ENCODE results near the gene TMEM50B.
A peak's percentile ranks its signal among the peaks of the same experiment; 100 is the strongest.

TMEM50B gene

GRCh38 chr21:33406493-33406892 is 73.3 kb downstream of the TMEM50B start:
- H3K4me3 ChIP-seq (ENCODE audit: low read depth, low read length) = no peak overlapping the region
- ChIA-PET POLR2A (no interaction called here), CTCF (interaction anchor here (1.0 to 2.1 kb wide), 4 partner anchors 38 to 207 kb away, joined by 4 to 12 read pairs (median 6); no protein-coding TSS in a partner anchor)
- TF ChIP-seq, protein P1, sequence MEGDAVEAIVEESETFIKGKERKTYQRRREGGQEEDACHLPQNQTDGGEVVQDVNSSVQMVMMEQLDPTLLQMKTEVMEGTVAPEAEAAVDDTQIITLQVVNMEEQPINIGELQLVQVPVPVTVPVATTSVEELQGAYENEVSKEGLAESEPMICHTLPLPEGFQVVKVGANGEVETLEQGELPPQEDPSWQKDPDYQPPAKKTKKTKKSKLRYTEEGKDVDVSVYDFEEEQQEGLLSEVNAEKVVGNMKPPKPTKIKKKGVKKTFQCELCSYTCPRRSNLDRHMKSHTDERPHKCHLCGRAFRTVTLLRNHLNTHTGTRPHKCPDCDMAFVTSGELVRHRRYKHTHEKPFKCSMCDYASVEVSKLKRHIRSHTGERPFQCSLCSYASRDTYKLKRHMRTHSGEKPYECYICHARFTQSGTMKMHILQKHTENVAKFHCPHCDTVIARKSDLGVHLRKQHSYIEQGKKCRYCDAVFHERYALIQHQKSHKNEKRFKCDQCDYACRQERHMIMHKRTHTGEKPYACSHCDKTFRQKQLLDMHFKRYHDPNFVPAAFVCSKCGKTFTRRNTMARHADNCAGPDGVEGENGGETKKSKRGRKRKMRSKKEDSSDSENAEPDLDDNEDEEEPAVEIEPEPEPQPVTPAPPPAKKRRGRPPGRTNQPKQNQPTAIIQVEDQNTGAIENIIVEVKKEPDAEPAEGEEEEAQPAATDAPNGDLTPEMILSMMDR (IDR thresholded peaks at IDR 0.05; ENCODE audit: insufficient read depth, low read length, missing control alignments) = no peak
- DNase-seq (ENCODE audit: low read depth, low spot score) = no peak

DNA sequence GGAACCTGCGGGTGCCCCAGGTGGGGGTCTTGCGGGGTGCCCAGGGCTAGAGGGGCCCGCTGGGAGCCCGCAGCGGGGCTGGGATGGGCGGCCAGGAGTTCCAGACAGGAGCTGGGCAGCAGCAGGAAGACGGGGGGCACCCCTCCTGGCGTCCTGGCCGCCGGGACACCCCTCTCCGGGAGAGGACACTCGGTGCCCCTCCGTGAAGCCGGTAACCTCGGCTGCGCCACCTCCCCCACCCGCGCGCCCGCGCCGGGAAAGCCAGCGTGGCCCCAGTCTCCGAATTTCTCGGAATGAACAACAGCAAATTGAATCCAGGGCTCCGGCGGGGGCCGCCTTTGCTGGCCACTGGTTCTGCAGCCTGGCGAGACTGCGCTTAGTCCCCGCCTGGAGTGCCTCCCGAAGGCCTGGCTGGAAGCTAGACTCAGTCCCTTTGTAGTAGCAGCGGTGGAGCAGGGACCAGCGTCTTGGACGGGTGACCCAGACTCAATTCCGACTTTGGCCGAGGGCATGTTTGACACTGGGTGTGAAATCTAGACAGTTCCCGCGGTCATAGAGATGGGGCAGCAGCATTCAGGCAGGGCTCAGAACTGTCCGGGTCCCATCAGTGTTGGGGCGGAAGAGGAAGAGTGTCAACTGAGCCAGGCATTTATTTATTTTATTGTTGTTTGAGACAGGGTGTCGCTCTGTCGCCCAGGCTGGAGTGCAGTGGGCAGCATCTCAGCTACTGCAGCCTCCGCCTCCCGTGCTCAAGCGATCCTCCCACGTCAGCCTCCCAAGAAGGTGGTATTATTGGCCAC is 75.8 kb downstream of the TMEM50B start:
- ChIA-PET POLR2A (interaction anchor here (0.7 to 1.0 kb wide), 2 partner anchors 24 to 1749 kb away, joined by 4 to 6 read pairs; no protein-coding TSS in a partner anchor), CTCF (interaction anchor here (0.9 to 2.1 kb wide), 5 partner anchors 8 to 42 kb away, joined by 3 to 7 read pairs (median 3); no protein-coding TSS in a partner anchor)
- DNase-seq (ENCODE audit: low read depth, low spot score) = no peak
- TF ChIP-seq, protein P1 (IDR thresholded peaks at IDR 0.05; ENCODE audit: insufficient read depth, low read length, missing control alignments) = no peak
- peak overlapping the region; percentile 71 for H3K4me3 ChIP-seq (ENCODE audit: low read depth, low read length)

- no peak for DNase-seq (ENCODE audit: low read depth, low spot score)
- CTCF ChIA-PET = interaction anchor here (2.1 kb wide), 1 partner anchor 42 kb away, joined by 7 read pairs; no protein-coding TSS in a partner anchor
Observed at GRCh38 chr21:33403128-33403785, 76.5 kb downstream of the TMEM50B start, which contains the start of gene IFNGR2. Gene IFNGR2, plus strand, starts transcription at chr21:33403413. Its CDS starts 131 bp downstream, at chr21:33403544.

GRCh38 chr21:33402001-33402979 is 77.5 kb downstream of the TMEM50B start:
- TF ChIP-seq, protein P1 (IDR thresholded peaks at IDR 0.05; ENCODE audit: insufficient read depth, low read length, missing control alignments) = no peak
- no peak for DNase-seq (ENCODE audit: low read depth, low spot score)
- peak overlapping the region; percentile 71 for H3K4me3 ChIP-seq (ENCODE audit: low read depth, low read length)
- ChIA-PET POLR2A (interaction anchor here (0.7 to 0.8 kb wide), 2 partner anchors 56 to 77 kb away, joined by 3 read pairs; partner anchors contain the start of gene TMEM50B), CTCF (interaction anchor here (0.7 to 1.7 kb wide), 4 partner anchors 8 to 78 kb away, joined by 3 to 5 read pairs (median 3); partner anchors contain the start of gene TMEM50B)

More at GRCh38 chr21:33403128-33403785, 76.5 kb downstream of the TMEM50B start, which contains the start of gene IFNGR2:
- POLR2A ChIA-PET = no interaction called here
- H3K4me3 ChIP-seq (ENCODE audit: low read depth, low read length) = peak within 1 kb of the TSS; percentile 71
- TF ChIP-seq, protein P1 (IDR thresholded peaks at IDR 0.05; ENCODE audit: insufficient read depth, low read length, missing control alignments) = no peak

GRCh38 chr21:33401630-33401992 is 78.2 kb downstream of the TMEM50B start:
- POLR2A ChIA-PET = no interaction called here
- TF ChIP-seq, protein P1 (IDR thresholded peaks at IDR 0.05; ENCODE audit: insufficient read depth, low read length, missing control alignments) = no peak
- H3K4me3 ChIP-seq (ENCODE audit: low read depth, low read length) = no peak overlapping the region
- DNase-seq (ENCODE audit: low read depth, low spot score) = no peak
- CTCF ChIA-PET = interaction anchor here (0.7 to 1.7 kb wide), 3 partner anchors 9 to 40 kb away, joined by 3 to 5 read pairs (median 3); no protein-coding TSS in a partner anchor
